Panc1 (cell line): Measurements from ENCODE around the gene CKAP2L. TPM values are rescaled to one million over a fixed set of nuclear protein-coding genes. Genes with fewer than 3 reads are reported as not detected.

ENCODE experiments used
- ATAC-seq: fragments of 200-7000 bp; cut with Tn5 transposase; 2 replicates; pipeline ENCODE4 v1.9.1; 2020; ENCODE audit warnings: mild to moderate bottlenecking, moderate library complexity
- BruUV-seq: library from RNA; stranded (reverse); fragments of 400-500 nt; replicated peaks from 2 replicates; lab custom pipeline; 2021; lab: Mats Ljungman, UMichigan
- CTCF ChIA-PET: fragments of 300-600 bp; sonication (Branson Sonifier 250); formaldehyde crosslinking; loops from one replicate; lab custom pipeline; 2022; ENCODE audit warnings: antibody characterized with exemption; lab: Charles Lee
- POLR2A ChIA-PET: fragments of 300-600 bp; sonication (Branson Sonifier 250); formaldehyde crosslinking; loops from one replicate; lab custom pipeline; 2022; ENCODE audit warnings: antibody characterized with exemption; lab: Charles Lee
- DNase-seq: peaks from one replicate; pipeline ENCODE4 v3.0.0-alpha.2; 2010; ENCODE audit warnings: low read depth, low spot score
- H3K27ac ChIP-seq: 2 replicates; pipeline ENCODE4 v1.5.1; 2011; ENCODE audit warnings: mild to moderate bottlenecking, low read length, inconsistent platforms
- H3K27me3 ChIP-seq: fragments of 200-500 bp; sonication (Bioruptor generic); 2 replicates; pipeline ENCODE4 v1.6.0; 2014; ENCODE audit warnings: low read length, inconsistent platforms; ENCODE audit not compliant: control insufficient read depth, insufficient read depth
- H3K36me3 ChIP-seq: fragments of 200-500 bp; sonication (Bioruptor generic); 2 replicates; pipeline ENCODE4 v1.5.1; 2014; ENCODE audit warnings: inconsistent platforms, mild to moderate bottlenecking, low read length, moderate library complexity; ENCODE audit not compliant: control insufficient read depth, insufficient read depth
- H3K4me1 ChIP-seq: 2 replicates; pipeline ENCODE4 v1.5.1; 2011; ENCODE audit warnings: inconsistent platforms, mild to moderate bottlenecking, low read length, moderate library complexity; ENCODE audit not compliant: control insufficient read depth, insufficient read depth
- H3K4me3 ChIP-seq, 2 experiments: 2 replicates each; pipeline ENCODE4 v1.5.1; 2011 to 2012; ENCODE audit warnings: low read depth in 2 of 2, low read length in 2 of 2, mild to moderate bottlenecking in 2 of 2, inconsistent platforms in 1 of 2, moderate library complexity in 1 of 2
- H3K9me3 ChIP-seq: fragments of 200-500 bp; sonication (Bioruptor generic); 2 replicates; pipeline ENCODE4 v1.5.1; 2014; ENCODE audit warnings: low read depth, mild to moderate bottlenecking, inconsistent platforms, low read length, moderate library complexity; ENCODE audit not compliant: control insufficient read depth, insufficient read depth
- POLR2AphosphoS5 ChIP-seq: IDR thresholded peaks from 2 replicates; pipeline ENCODE4 v1.6.1; 2012; ENCODE audit warnings: mild to moderate bottlenecking, low read depth, low read length, moderate library complexity
- SIN3A ChIP-seq: IDR thresholded peaks from 2 replicates; pipeline ENCODE4 v1.6.1; 2012; ENCODE audit warnings: low read depth, mild to moderate bottlenecking, low read length, moderate library complexity, borderline replicate concordance; ENCODE audit not compliant: insufficient read depth
- TCF7L2 ChIP-seq: IDR thresholded peaks from 2 replicates; pipeline ENCODE4 v1.6.1; 2011; ENCODE audit warnings: mild to moderate bottlenecking, low read depth, low read length, inconsistent platforms
- in situ Hi-C: cut with HindIII; loops from 2 replicates; pipeline ENCODE4 v1.10.0; 2016; ENCODE audit warnings: low sequenced_read_pairs, low pct_unique_long_range_greater_than_20kb
- intact Hi-C: fragments of 100-400 bp; cut with micrococcal nuclease; formaldehyde crosslinking; loops from one replicate; pipeline ENCODE4 v1.10.0; 2022; ENCODE audit not compliant: unreplicated experiment
- total RNA-seq: library from RNA; stranded (reverse); gene quantifications from one replicate; pipeline ENCODE4 v1.2.1, GENCODE V29; 2021; ENCODE audit not compliant: unreplicated experiment
- TF ChIP-seq, protein P1 (sequence below), 2 experiments: IDR thresholded peaks; 2 replicates each; pipeline ENCODE4 v1.6.1; 2011 to 2012; ENCODE audit warnings: low read depth in 2 of 2, control low read depth in 1 of 2, low read length in 1 of 2, mild to moderate bottlenecking in 1 of 2, moderate library complexity in 1 of 2; ENCODE audit not compliant: insufficient read depth in 1 of 2
- TF ChIP-seq, protein P2 (sequence below): fragments of 450-650 bp; IDR thresholded peaks from 2 replicates; pipeline ENCODE4 v1.5.1; 2017; ENCODE audit warnings: mild to moderate bottlenecking

The CKAP2L gene
- total RNA-seq, 1 experiment from 2014 or later, result 27.0 TPM

- intact Hi-C loops (no loop called here), in situ Hi-C loops (no loop called here)
These were observed 63.4 kb downstream of the CKAP2L start for GRCh38 chr2:112701052-112701451.

DNA sequence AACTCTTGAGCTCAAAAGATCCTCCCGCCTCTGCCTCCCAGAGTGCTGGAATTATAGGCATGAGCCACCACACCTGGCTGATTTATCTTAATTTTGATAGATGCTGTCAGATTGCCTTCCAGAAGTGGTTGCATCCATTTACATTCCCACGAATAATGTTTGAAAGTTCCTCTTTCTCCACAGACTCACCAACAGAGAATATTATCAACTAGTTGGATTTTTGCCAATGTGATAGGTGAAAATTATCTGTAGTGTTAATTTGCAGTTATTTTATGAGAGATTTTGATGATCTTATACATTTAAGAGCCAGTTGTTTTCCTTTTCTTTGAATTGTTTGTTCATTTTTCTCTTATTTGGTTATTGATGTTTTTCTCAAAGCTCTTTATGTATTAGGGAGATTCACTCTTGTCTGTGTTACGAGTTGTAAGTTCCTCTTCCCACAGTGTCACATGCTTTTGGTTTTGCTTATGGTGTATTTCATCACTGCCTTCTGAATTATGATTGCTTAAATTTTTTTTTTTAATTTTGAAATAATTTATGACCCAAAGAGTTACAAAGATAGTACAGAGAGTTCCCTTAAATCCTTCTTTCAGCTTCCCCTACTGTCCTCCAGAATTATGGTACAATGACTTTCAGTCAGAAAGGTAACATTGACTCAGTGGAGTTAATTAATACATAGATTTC, 64.3 kb downstream of the CKAP2L start:
- Histone ChIP-seq H3K9me3 (no peaks in the 10 kb centered on the region), H3K4me1 (no peaks in the 10 kb centered on the region), H3K27me3 (no peaks in the 10 kb centered on the region), H3K4me3 (no peak overlapping the region), H3K36me3 (no peaks in the 10 kb centered on the region), H3K27ac (no peak overlapping the region)
- no TSS peak for BruUV-seq
- no peak for ATAC-seq
- ChIA-PET POLR2A (interaction anchor here (0.5 kb wide), 1 partner anchor 55 kb away, joined by 9 read pairs; no protein-coding TSS in a partner anchor), CTCF (no interaction called here)
- in situ Hi-C loops, result no loop called here
- intact Hi-C loops, result no loop called here
- no peak for DNase-seq
- TF ChIP-seq SIN3A (no peak), POLR2AphosphoS5 (no peak), TCF7L2 (no peak)
- TF ChIP-seq, protein P1, sequence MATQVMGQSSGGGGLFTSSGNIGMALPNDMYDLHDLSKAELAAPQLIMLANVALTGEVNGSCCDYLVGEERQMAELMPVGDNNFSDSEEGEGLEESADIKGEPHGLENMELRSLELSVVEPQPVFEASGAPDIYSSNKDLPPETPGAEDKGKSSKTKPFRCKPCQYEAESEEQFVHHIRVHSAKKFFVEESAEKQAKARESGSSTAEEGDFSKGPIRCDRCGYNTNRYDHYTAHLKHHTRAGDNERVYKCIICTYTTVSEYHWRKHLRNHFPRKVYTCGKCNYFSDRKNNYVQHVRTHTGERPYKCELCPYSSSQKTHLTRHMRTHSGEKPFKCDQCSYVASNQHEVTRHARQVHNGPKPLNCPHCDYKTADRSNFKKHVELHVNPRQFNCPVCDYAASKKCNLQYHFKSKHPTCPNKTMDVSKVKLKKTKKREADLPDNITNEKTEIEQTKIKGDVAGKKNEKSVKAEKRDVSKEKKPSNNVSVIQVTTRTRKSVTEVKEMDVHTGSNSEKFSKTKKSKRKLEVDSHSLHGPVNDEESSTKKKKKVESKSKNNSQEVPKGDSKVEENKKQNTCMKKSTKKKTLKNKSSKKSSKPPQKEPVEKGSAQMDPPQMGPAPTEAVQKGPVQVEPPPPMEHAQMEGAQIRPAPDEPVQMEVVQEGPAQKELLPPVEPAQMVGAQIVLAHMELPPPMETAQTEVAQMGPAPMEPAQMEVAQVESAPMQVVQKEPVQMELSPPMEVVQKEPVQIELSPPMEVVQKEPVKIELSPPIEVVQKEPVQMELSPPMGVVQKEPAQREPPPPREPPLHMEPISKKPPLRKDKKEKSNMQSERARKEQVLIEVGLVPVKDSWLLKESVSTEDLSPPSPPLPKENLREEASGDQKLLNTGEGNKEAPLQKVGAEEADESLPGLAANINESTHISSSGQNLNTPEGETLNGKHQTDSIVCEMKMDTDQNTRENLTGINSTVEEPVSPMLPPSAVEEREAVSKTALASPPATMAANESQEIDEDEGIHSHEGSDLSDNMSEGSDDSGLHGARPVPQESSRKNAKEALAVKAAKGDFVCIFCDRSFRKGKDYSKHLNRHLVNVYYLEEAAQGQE (IDR thresholded peaks at IDR 0.05; ENCODE audit: insufficient read depth in 1 of 2, low read depth in 2 of 2, low read length in 1 of 2), result no peak
- TF ChIP-seq, protein P2, sequence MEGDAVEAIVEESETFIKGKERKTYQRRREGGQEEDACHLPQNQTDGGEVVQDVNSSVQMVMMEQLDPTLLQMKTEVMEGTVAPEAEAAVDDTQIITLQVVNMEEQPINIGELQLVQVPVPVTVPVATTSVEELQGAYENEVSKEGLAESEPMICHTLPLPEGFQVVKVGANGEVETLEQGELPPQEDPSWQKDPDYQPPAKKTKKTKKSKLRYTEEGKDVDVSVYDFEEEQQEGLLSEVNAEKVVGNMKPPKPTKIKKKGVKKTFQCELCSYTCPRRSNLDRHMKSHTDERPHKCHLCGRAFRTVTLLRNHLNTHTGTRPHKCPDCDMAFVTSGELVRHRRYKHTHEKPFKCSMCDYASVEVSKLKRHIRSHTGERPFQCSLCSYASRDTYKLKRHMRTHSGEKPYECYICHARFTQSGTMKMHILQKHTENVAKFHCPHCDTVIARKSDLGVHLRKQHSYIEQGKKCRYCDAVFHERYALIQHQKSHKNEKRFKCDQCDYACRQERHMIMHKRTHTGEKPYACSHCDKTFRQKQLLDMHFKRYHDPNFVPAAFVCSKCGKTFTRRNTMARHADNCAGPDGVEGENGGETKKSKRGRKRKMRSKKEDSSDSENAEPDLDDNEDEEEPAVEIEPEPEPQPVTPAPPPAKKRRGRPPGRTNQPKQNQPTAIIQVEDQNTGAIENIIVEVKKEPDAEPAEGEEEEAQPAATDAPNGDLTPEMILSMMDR, result no peak

More at GRCh38 chr2:112701052-112701451, 63.4 kb downstream of the CKAP2L start:
- H3K27me3 ChIP-seq, result no peaks in the 10 kb centered on the region
- no peak overlapping the region for H3K27ac ChIP-seq
- H3K4me3 ChIP-seq, result no peak overlapping the region
- no peaks in the 10 kb centered on the region for H3K4me1 ChIP-seq
- ChIA-PET POLR2A (no interaction called here), CTCF (no interaction called here)
- no peaks in the 10 kb centered on the region for H3K9me3 ChIP-seq
- TF ChIP-seq SIN3A (no peak), TCF7L2 (no peak), POLR2AphosphoS5 (no peak)
- TF ChIP-seq, protein P2, result no peak
- TF ChIP-seq, protein P1 (IDR thresholded peaks at IDR 0.05; ENCODE audit: insufficient read depth in 1 of 2, low read depth in 2 of 2, low read length in 1 of 2), result no peak
- no peaks in the 10 kb centered on the region for H3K36me3 ChIP-seq
- no TSS peak for BruUV-seq
- no peak for DNase-seq
- no peak for ATAC-seq
